Neural progenitor cell (in vitro differentiated cells): Measurements from ENCODE around the gene NUP50. TPM values are rescaled to one million over a fixed set of nuclear protein-coding genes. Genes with fewer than 3 reads are reported as not detected.
A peak's percentile ranks its signal among the peaks of the same experiment; 100 is the strongest.

ENCODE experiments used
- DNase-seq: peaks from one replicate; pipeline ENCODE4 v3.0.0-alpha.2; 2016; ENCODE audit warnings: low spot score
- H2AFZ ChIP-seq: fragments of 200-600 bp; sonication (generic); replicated peaks from 2 replicates; pipeline ENCODE4 v1.6.1; 2016; ENCODE audit warnings: antibody characterized with exemption
- H3F3A ChIP-seq: fragments of 200-600 bp; sonication (generic); 2 replicates; pipeline ENCODE4 v1.6.1; 2016; ENCODE audit warnings: antibody characterized with exemption, low read depth
- H3K27ac ChIP-seq: fragments of 200-600 bp; sonication (generic); 2 replicates; pipeline ENCODE4 v1.5.1; 2016; ENCODE audit warnings: mild to moderate bottlenecking
- H3K27me3 ChIP-seq: fragments of 200-600 bp; sonication (generic); 2 replicates; pipeline ENCODE4 v1.6.1; 2016; ENCODE audit warnings: mild to moderate bottlenecking, moderate library complexity
- H3K36me3 ChIP-seq: fragments of 200-600 bp; sonication (generic); 2 replicates; pipeline ENCODE4 v1.5.1; 2016
- H3K4me1 ChIP-seq: fragments of 200-600 bp; sonication (generic); 2 replicates; pipeline ENCODE4 v1.6.1; 2016; ENCODE audit warnings: mixed run types
- H3K4me2 ChIP-seq: fragments of 200-600 bp; sonication (generic); 2 replicates; pipeline ENCODE4 v1.6.1; 2016
- H3K4me3 ChIP-seq: fragments of 200-600 bp; sonication (generic); 2 replicates; pipeline ENCODE4 v1.5.1; 2016
- H3K79me2 ChIP-seq: fragments of 200-600 bp; sonication (generic); 2 replicates; pipeline ENCODE4 v1.6.1; 2016; ENCODE audit warnings: low read depth
- H3K9ac ChIP-seq: fragments of 200-600 bp; sonication (generic); 2 replicates; pipeline ENCODE4 v1.6.1; 2016
- H3K9me3 ChIP-seq: fragments of 200-600 bp; sonication (generic); 2 replicates; pipeline ENCODE4 v1.5.1; 2016; ENCODE audit warnings: low read depth
- H4K20me1 ChIP-seq: fragments of 200-600 bp; sonication (generic); 2 replicates; pipeline ENCODE4 v1.6.1; 2016; ENCODE audit warnings: low read depth
- H3K27ac Mint-ChIP-seq: 3 replicates; pipeline ENCODE4 v1.8.0; 2021; ENCODE audit warnings: mixed read lengths
- H3K27me3 Mint-ChIP-seq: 2 replicates; pipeline ENCODE4 v1.8.0; 2022; ENCODE audit warnings: low read depth, mild to moderate bottlenecking, inconsistent platforms, moderate library complexity, mixed read lengths; ENCODE audit not compliant: insufficient read depth
- H3K36me3 Mint-ChIP-seq: 3 replicates; pipeline ENCODE4 v1.8.0; 2021; ENCODE audit warnings: mixed read lengths
- H3K4me1 Mint-ChIP-seq: 3 replicates; pipeline ENCODE4 v1.8.0; 2021; ENCODE audit warnings: mixed read lengths
- H3K4me3 Mint-ChIP-seq: 3 replicates; pipeline ENCODE4 v1.8.0; 2021; ENCODE audit warnings: mild to moderate bottlenecking, moderate library complexity, mixed read lengths
- H3K9me3 Mint-ChIP-seq: 3 replicates; pipeline ENCODE4 v1.8.0; 2020; ENCODE audit warnings: mixed read lengths
- EZH2 ChIP-seq: fragments of 200-600 bp; sonication (generic); IDR thresholded peaks from 2 replicates; pipeline ENCODE4 v1.6.1; 2017; ENCODE audit warnings: antibody characterized with exemption, mild to moderate bottlenecking, moderate library complexity
- EZH2phosphoT487 ChIP-seq: fragments of 200-600 bp; sonication (generic); IDR thresholded peaks from 2 replicates; pipeline ENCODE4 v1.6.1; 2017; ENCODE audit warnings: antibody characterized with exemption
- total RNA-seq: library from RNA; depleted of rRNA; stranded (reverse); fragments of >200 nt; gene quantifications from 2 replicates; pipeline ENCODE4 v1.2.3, GENCODE V29; 2015; ENCODE audit warnings: low replicate concordance
- TF ChIP-seq, protein P1 (sequence below): fragments of 200-600 bp; sonication (generic); IDR thresholded peaks from 2 replicates; pipeline ENCODE4 v1.5.1; 2017; ENCODE audit warnings: antibody characterized with exemption, mild to moderate bottlenecking

The NUP50 gene
- total RNA-seq, 1 donor from 2014 or later: 96.8 TPM

DNA sequence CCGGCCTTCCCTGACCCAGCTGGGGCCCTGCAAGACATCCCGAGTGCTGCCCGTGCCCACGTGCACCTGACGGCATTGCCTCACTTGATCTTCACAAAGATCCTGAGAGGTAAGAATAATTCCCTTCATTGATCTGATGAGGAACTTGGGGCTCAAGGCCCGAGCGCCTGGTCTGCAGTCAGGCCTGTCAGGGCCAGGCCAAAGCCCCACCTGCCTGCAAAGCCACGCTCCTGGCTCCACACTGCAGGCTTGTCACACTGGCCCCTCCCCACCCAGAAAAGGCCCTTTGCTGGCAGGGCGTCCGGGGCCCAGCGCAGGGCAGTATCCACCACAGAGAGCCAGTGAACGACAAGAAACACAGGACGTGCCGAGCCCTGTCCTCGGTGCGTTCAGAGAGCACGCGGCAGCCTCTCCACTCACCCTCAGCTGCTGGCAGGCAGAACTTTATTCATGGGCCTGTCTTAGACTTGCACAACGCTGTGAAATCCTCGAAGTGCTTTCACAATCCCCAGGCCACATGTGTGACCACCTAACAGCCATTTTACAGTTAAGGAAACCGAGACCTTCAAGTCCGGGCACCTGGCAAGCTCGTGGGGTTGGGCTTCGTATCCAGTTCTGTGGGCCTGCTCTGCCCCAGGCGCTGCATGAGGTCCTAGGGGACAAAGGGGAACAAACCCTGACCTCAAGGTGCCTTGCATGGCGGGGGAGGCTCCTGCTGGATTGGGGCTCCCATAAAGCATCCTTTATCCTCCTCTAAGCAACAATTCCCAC lies 62.2 kb downstream of the NUP50 start:
- Mint-ChIP-seq H3K36me3 (no peaks in the 10 kb centered on the region), H3K9me3 (no peaks in the 10 kb centered on the region)
- no peak for DNase-seq

DNA sequence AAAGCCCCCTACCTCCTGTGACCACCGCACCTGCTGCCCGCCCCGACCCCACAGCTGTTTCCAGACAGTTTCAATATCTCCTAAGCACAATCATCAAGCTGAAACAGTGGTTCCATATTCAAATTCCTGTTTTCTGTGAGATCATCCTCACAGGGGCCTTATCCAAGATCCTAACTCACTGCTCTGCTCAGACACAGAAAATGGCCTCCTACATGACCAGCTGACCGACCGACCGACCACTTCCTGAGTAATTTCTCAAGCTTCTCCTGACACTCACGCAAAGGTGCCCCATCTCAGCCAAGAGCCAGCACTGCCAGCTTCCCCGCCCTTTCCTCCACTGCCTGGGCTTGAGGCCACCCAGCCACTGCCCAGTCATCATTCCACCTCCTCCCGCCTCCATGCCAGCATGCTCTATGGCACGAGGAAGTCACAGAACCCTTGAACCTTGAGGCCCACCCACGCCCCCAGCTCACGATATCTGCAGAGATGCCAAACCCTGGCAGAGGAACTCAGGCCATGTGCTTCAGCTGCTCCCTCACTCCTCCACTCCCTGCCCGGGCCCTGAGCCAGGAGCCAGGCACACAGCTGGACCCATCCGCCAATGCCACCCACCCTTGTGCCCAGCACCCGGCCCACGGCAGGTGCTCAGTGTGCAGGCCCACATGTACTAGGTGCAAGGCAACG lies 62.9 kb downstream of the NUP50 start:
- Mint-ChIP-seq H3K4me1 (peaks cover 45% of the 10 kb centered on the region), H3K27me3 (no peaks in the 10 kb centered on the region), H3K9me3 (no peaks in the 10 kb centered on the region), H3K36me3 (no peaks in the 10 kb centered on the region), H3K27ac (peak overlapping the region; percentile 77), H3K4me3 (no peak overlapping the region)
- peaks cover 27% of the 10 kb centered on the region for H4K20me1 ChIP-seq
- peaks cover 9% of the 10 kb centered on the region for H3K79me2 ChIP-seq
- H3F3A ChIP-seq: no peaks in the 10 kb centered on the region
- H3K4me1 ChIP-seq: peaks cover 21% of the 10 kb centered on the region
- H3K9me3 ChIP-seq: no peaks in the 10 kb centered on the region
- no peak overlapping the region for H3K4me2 ChIP-seq
- no peak overlapping the region for H3K4me3 ChIP-seq
- TF ChIP-seq EZH2phosphoT487 (no peak), EZH2 (no peak)
- TF ChIP-seq, protein P1, sequence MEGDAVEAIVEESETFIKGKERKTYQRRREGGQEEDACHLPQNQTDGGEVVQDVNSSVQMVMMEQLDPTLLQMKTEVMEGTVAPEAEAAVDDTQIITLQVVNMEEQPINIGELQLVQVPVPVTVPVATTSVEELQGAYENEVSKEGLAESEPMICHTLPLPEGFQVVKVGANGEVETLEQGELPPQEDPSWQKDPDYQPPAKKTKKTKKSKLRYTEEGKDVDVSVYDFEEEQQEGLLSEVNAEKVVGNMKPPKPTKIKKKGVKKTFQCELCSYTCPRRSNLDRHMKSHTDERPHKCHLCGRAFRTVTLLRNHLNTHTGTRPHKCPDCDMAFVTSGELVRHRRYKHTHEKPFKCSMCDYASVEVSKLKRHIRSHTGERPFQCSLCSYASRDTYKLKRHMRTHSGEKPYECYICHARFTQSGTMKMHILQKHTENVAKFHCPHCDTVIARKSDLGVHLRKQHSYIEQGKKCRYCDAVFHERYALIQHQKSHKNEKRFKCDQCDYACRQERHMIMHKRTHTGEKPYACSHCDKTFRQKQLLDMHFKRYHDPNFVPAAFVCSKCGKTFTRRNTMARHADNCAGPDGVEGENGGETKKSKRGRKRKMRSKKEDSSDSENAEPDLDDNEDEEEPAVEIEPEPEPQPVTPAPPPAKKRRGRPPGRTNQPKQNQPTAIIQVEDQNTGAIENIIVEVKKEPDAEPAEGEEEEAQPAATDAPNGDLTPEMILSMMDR: no peak
- H3K36me3 ChIP-seq: no peaks in the 10 kb centered on the region
- no peak overlapping the region for H3K27ac ChIP-seq
- H3K27me3 ChIP-seq: no peaks in the 10 kb centered on the region
- no peak overlapping the region for H2AFZ ChIP-seq
- no peak overlapping the region for H3K9ac ChIP-seq
- no peak for DNase-seq

More for the DNA sequence above, 62.2 kb downstream of the NUP50 start:
- Histone ChIP-seq H3K9me3 (no peaks in the 10 kb centered on the region), H3F3A (no peaks in the 10 kb centered on the region), H3K79me2 (peaks cover 9% of the 10 kb centered on the region), H3K27ac (no peak overlapping the region), H3K4me3 (no peak overlapping the region), H3K27me3 (no peaks in the 10 kb centered on the region), H3K4me2 (peak overlapping the region; percentile 42), H2AFZ (no peak overlapping the region), H3K4me1 (peaks cover 21% of the 10 kb centered on the region), H4K20me1 (peaks cover 27% of the 10 kb centered on the region), H3K36me3 (no peaks in the 10 kb centered on the region), H3K9ac (no peak overlapping the region)
- Mint-ChIP-seq H3K4me3 (no peak overlapping the region), H3K4me1 (peaks cover 44% of the 10 kb centered on the region), H3K27me3 (no peaks in the 10 kb centered on the region), H3K27ac (peak overlapping the region; percentile 77)
- TF ChIP-seq EZH2: no peak
- TF ChIP-seq, protein P1: no peak
- TF ChIP-seq EZH2phosphoT487: no peak

DNA sequence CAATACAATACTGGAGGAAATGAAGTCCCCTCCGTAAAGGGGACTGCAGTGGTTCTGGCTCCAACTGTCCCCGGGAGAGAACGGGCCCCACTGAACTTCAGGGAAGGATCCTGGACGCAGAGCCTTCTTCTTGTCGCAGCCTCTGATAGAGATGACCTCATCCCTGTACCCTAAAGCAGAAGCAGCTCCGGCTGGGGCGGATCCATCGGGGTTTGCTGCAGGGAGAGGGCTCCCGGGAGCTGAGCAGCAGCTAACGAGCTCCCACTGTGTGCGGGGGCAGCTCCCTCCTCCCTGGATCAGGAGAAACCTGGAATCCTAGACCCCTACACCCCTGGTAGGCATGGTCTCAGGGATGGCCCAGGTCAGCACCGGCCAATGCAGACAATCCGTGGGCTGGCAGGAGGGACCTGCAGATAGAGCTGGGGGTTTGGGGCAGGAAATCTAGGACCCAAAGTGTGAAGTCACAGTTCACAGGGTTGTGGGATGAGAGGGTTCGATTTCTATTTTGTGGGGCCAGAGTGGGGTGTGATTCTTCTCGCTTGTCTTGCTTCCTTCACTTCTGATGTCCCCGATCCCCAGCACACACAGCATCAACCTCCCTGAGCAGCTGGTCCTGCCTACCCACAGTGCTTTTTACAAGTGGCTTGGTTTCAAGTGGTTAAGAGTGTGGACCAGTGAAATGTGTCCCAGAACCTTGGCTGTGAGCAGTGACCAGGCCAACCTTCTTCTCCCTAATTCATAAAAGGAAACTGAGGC lies 64.1 kb downstream of the NUP50 start:
- Histone ChIP-seq H3K27me3 (no peaks in the 10 kb centered on the region), H2AFZ (no peak overlapping the region), H3K4me2 (no peak overlapping the region), H3K79me2 (peaks cover 9% of the 10 kb centered on the region), H3K4me1 (peaks cover 21% of the 10 kb centered on the region), H3K9me3 (no peaks in the 10 kb centered on the region), H3K4me3 (no peak overlapping the region), H4K20me1 (peaks cover 22% of the 10 kb centered on the region), H3K27ac (no peak overlapping the region), H3F3A (no peaks in the 10 kb centered on the region), H3K36me3 (no peaks in the 10 kb centered on the region), H3K9ac (no peak overlapping the region)
- no peak overlapping the region for H3K27ac Mint-ChIP-seq
- peaks cover 41% of the 10 kb centered on the region for H3K4me1 Mint-ChIP-seq
- DNase-seq: peak; percentile 41
- no peaks in the 10 kb centered on the region for H3K9me3 Mint-ChIP-seq
- TF ChIP-seq EZH2phosphoT487 (no peak), EZH2 (no peak)
- TF ChIP-seq, protein P1: no peak
- H3K27me3 Mint-ChIP-seq: no peaks in the 10 kb centered on the region
- no peaks in the 10 kb centered on the region for H3K36me3 Mint-ChIP-seq
- H3K4me3 Mint-ChIP-seq: no peak overlapping the region
